WTC11 (cell line): ENCODE data around the gene SOX18.

Experiments used
- EMX1 ChIP-seq: fragments of 250-450 bp; sonication (Bioruptor Pico); IDR thresholded peaks from 2 replicates; pipeline ENCODE4 v1.8.0; 2021; ENCODE audit warnings: mild to moderate bottlenecking
- JUN ChIP-seq: sonication (generic); formaldehyde crosslinking; IDR thresholded peaks from 2 replicates; pipeline ENCODE4 v1.8.0; 2023; ENCODE audit warnings: mild to moderate bottlenecking, missing genetic modification reagents
- TF ChIP-seq, protein P1 (sequence below): sonication (generic); formaldehyde crosslinking; conservative IDR thresholded peaks from 2 replicates; pipeline ENCODE4 v1.8.1; 2022; ENCODE audit warnings: mild to moderate bottlenecking, missing genetic modification reagents
- TF ChIP-seq, protein P2 (sequence below): sonication (generic); formaldehyde crosslinking; IDR thresholded peaks from 2 replicates; pipeline ENCODE4 v1.8.1; 2023; ENCODE audit warnings: mild to moderate bottlenecking, moderate library complexity, missing genetic modification reagents

DNA sequence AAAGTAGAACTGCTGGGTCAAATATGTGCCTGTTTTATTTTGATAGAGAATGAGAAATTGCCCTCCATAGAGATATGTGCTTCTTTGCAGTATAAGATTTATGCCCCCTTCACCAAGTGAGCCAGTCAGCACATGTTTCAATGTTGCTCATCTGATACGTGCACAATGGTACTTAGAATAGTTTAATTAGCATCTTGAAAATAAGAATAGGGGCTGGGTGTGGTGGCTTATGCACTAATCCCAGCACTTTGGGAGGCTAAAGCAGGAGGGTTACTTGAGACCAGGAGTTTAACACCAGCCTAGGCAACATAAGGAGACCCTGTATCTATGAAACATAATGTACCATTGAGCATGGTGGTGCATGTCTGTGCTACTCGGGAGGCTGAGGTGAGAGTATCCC lies 33.8 kb downstream of the SOX18 start:
- TF ChIP-seq JUN (CRISPR knock-in tag) = no peak
- TF ChIP-seq, protein P1, sequence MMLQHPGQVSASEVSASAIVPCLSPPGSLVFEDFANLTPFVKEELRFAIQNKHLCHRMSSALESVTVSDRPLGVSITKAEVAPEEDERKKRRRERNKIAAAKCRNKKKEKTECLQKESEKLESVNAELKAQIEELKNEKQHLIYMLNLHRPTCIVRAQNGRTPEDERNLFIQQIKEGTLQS (CRISPR knock-in tag) = no peak
- TF ChIP-seq, protein P2, sequence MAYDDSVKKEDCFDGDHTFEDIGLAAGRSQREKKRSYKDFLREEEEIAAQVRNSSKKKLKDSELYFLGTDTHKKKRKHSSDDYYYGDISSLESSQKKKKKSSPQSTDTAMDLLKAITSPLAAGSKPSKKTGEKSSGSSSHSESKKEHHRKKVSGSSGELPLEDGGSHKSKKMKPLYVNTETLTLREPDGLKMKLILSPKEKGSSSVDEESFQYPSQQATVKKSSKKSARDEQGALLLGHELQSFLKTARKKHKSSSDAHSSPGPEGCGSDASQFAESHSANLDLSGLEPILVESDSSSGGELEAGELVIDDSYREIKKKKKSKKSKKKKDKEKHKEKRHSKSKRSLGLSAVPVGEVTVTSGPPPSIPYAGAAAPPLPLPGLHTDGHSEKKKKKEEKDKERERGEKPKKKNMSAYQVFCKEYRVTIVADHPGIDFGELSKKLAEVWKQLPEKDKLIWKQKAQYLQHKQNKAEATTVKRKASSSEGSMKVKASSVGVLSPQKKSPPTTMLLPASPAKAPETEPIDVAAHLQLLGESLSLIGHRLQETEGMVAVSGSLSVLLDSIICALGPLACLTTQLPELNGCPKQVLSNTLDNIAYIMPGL (CRISPR knock-in tag) = no peak
- TF ChIP-seq EMX1 = no peak
